OCI-LY1 (cell line): ENCODE measurements around the gene RASSF4.

Source experiments
- H2AFZ ChIP-seq: fragments of 200-600 bp; sonication (generic), shearing (Covaris generic); 2 replicates; pipeline ENCODE4 v1.6.0; 2014; ENCODE audit warnings: antibody characterized with exemption, mild to moderate bottlenecking, low read length
- H3F3A ChIP-seq: fragments of 200-600 bp; sonication (generic), shearing (Covaris generic); 2 replicates; pipeline ENCODE4 v1.6.0; 2014; ENCODE audit warnings: mild to moderate bottlenecking, antibody characterized with exemption, low read length, moderate library complexity; ENCODE audit not compliant: insufficient read depth
- H3K27ac ChIP-seq: fragments of 200-600 bp; sonication (generic); 2 replicates; pipeline ENCODE4 v1.5.1; 2014; ENCODE audit warnings: low read length, mixed run types, mild to moderate bottlenecking, low read depth; ENCODE audit not compliant: poor library complexity, severe bottlenecking
- H3K27me3 ChIP-seq: fragments of 200-600 bp; sonication (generic); 2 replicates; pipeline ENCODE4 v1.6.0; 2014; ENCODE audit warnings: antibody characterized with exemption, mild to moderate bottlenecking, low read length, moderate library complexity; ENCODE audit not compliant: insufficient read depth
- H3K36me3 ChIP-seq: fragments of 200-600 bp; sonication (generic); 2 replicates; pipeline ENCODE4 v1.6.1; 2014; ENCODE audit warnings: mild to moderate bottlenecking, antibody characterized with exemption, low read length, moderate library complexity, mixed read lengths; ENCODE audit not compliant: insufficient read depth
- H3K4me1 ChIP-seq: fragments of 200-600 bp; sonication (generic); 2 replicates; pipeline ENCODE4 v1.5.1; 2014; ENCODE audit warnings: mild to moderate bottlenecking, low read length, moderate library complexity; ENCODE audit not compliant: insufficient read depth, severe bottlenecking
- H3K4me2 ChIP-seq: fragments of 200-600 bp; sonication (generic), shearing (Covaris generic); 2 replicates; pipeline ENCODE4 v1.6.1; 2014; ENCODE audit warnings: low read length
- H3K4me3 ChIP-seq: fragments of 200-600 bp; sonication (generic); 2 replicates; pipeline ENCODE4 v1.5.1; 2014; ENCODE audit warnings: low read length, low read depth, mild to moderate bottlenecking, mixed read lengths; ENCODE audit not compliant: poor library complexity, severe bottlenecking
- H3K79me2 ChIP-seq: fragments of 200-600 bp; shearing (Covaris generic); 2 replicates; pipeline ENCODE4 v1.6.1; 2016; ENCODE audit warnings: mixed run types, low read length, mixed read lengths; ENCODE audit not compliant: insufficient read depth
- H3K9ac ChIP-seq: fragments of 200-600 bp; sonication (generic), shearing (Covaris generic); 2 replicates; pipeline ENCODE4 v1.6.1; 2014; ENCODE audit warnings: mild to moderate bottlenecking, low read length, mixed read lengths
- H3K9me2 ChIP-seq: fragments of 200-600 bp; sonication (generic), shearing (Covaris generic); 2 replicates; pipeline ENCODE4 v1.6.1; 2014; ENCODE audit warnings: low read depth, mild to moderate bottlenecking, low read length, mixed read lengths
- H3K9me3 ChIP-seq: fragments of 200-600 bp; shearing (Covaris generic); 2 replicates; pipeline ENCODE4 v1.6.1; 2014; ENCODE audit warnings: low read length, mixed read lengths
- H4K20me1 ChIP-seq: fragments of 200-600 bp; sonication (generic), shearing (Covaris generic); 2 replicates; pipeline ENCODE4 v1.6.0; 2016; ENCODE audit warnings: mild to moderate bottlenecking, low read length; ENCODE audit not compliant: insufficient read depth
- CTCF ChIP-seq: fragments of 200-600 bp; sonication (generic), shearing (Covaris generic); IDR thresholded peaks from 2 replicates; pipeline ENCODE4 v1.5.1; 2017; ENCODE audit warnings: mild to moderate bottlenecking, antibody characterized with exemption, low read length, moderate library complexity, mixed read lengths
- EZH2 ChIP-seq: fragments of 200-600 bp; sonication (generic), shearing (Covaris generic); IDR thresholded peaks from 2 replicates; pipeline ENCODE4 v1.8.0; 2017; ENCODE audit warnings: borderline replicate concordance, mixed run types, mild to moderate bottlenecking, antibody characterized with exemption, low read length, moderate library complexity, mixed read lengths

Gene RASSF4

GRCh38 chr10:44993226-44993921 lies 33.8 kb downstream of the RASSF4 start:
- Histone ChIP-seq H3F3A (no peaks in the 10 kb centered on the region), H3K27me3 (0 out of 2 replicates have a peak, but pooled peaks cover 3% of the 10 kb centered on the region), H3K4me3 (no peak overlapping the region), H4K20me1 (no peaks in the 10 kb centered on the region), H3K4me1 (no peaks in the 10 kb centered on the region), H3K79me2 (no peaks in the 10 kb centered on the region), H3K9ac (no peak overlapping the region), H3K36me3 (no peaks in the 10 kb centered on the region), H3K4me2 (no peak overlapping the region), H2AFZ (no peak overlapping the region), H3K9me3 (no peaks in the 10 kb centered on the region), H3K9me2 (no peaks in the 10 kb centered on the region), H3K27ac (no peak overlapping the region)
- no peak for TF ChIP-seq CTCF
- TF ChIP-seq EZH2 = no peak

- TF ChIP-seq EZH2 (no peak), CTCF (no peak)
- Histone ChIP-seq H3K79me2 (no peaks in the 10 kb centered on the region), H3K36me3 (no peaks in the 10 kb centered on the region), H3K4me2 (no peak overlapping the region), H2AFZ (no peak overlapping the region), H3K27me3 (0 out of 2 replicates have a peak, but pooled peaks cover 3% of the 10 kb centered on the region), H3K9ac (no peak overlapping the region), H3K27ac (no peak overlapping the region), H3K4me3 (no peak overlapping the region), H3F3A (no peaks in the 10 kb centered on the region), H3K4me1 (no peaks in the 10 kb centered on the region), H4K20me1 (no peaks in the 10 kb centered on the region), H3K9me2 (no peaks in the 10 kb centered on the region), H3K9me3 (no peaks in the 10 kb centered on the region)
Measured at GRCh38 chr10:44993922-44994751, 34.5 kb downstream of the RASSF4 start.

GRCh38 chr10:44994752-44995530 lies 35.3 kb downstream of the RASSF4 start:
- Histone ChIP-seq H3K4me3 (no peak overlapping the region), H3K79me2 (no peaks in the 10 kb centered on the region), H3K4me2 (no peak overlapping the region), H3K27me3 (0 out of 2 replicates have a peak, but pooled peaks cover 3% of the 10 kb centered on the region), H2AFZ (no peak overlapping the region), H3K4me1 (no peaks in the 10 kb centered on the region), H3F3A (no peaks in the 10 kb centered on the region), H3K9ac (no peak overlapping the region), H3K9me2 (no peaks in the 10 kb centered on the region), H3K36me3 (no peaks in the 10 kb centered on the region), H4K20me1 (no peaks in the 10 kb centered on the region), H3K27ac (no peak overlapping the region), H3K9me3 (no peaks in the 10 kb centered on the region)
- no peak for TF ChIP-seq CTCF
- no peak for TF ChIP-seq EZH2
